ENCODE data around the gene SDC4.

Gene SDC4

DNA sequence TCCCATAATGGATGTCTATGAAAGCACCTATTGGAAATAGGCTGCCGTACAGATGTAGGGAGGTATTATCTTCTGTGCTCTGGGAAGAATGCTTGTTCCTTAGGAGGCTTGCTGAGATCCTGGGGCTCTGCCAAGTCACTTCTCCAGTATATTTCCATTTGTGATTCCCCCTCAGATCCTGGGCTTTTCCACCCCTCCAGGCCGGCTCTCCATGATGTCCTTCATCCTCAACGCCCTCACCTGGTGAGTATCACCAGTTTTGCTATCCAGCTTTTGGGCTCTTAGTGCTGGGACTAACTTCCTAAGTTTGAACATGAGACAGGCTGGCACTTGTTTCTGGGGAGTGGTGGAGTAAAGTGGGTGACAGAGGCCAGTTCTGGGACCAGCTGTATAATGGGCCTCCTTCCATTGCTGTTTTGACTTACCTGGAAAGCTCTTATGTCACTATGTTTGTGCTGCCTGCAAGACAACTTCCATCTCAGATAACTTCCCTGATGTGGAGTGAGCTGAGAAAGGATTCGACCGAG is 17.3 kb upstream of the SDC4 start:
- no peak overlapping the region for H3K4me3 ChIP-seq (ENCODE audit: low read length)
- DNase-seq (ENCODE audit: low read depth, low spot score): no peak
- no CpG with 5 or more reads among the region's 5 CpGs for WGBS (ENCODE audit: insufficient coverage, insufficient read length)
- H3K36me3 ChIP-seq (ENCODE audit: control insufficient read depth, insufficient read depth, low read length): peaks cover 6% of the 10 kb centered on the region; the same call in 1 of the 2 replicates
- H3K4me1 ChIP-seq (ENCODE audit: control insufficient read depth, insufficient read depth, low read length): no peaks in the 10 kb centered on the region
- no peaks in the 10 kb centered on the region for H3K27me3 ChIP-seq (ENCODE audit: control insufficient read depth, insufficient read depth, low read length)
- H3K9me3 ChIP-seq (ENCODE audit: control insufficient read depth, insufficient read depth, low read length): no peaks in the 10 kb centered on the region
- H3K27ac ChIP-seq (ENCODE audit: low read length): no peak overlapping the region

- DNase-seq (ENCODE audit: low read depth, low spot score): no peak
- WGBS (ENCODE audit: insufficient coverage, insufficient read length): no CpG with 5 or more reads among the region's 23 CpGs
- Histone ChIP-seq H3K27me3 (ENCODE audit: control insufficient read depth, insufficient read depth, low read length) (no peaks in the 10 kb centered on the region), H3K9me3 (ENCODE audit: control insufficient read depth, insufficient read depth, low read length) (no peaks in the 10 kb centered on the region), H3K4me3 (ENCODE audit: low read length) (peak overlapping the region; percentile 61), H3K36me3 (ENCODE audit: control insufficient read depth, insufficient read depth, low read length) (peaks cover 6% of the 10 kb centered on the region; the same call in 1 of the 2 replicates), H3K4me1 (ENCODE audit: control insufficient read depth, insufficient read depth, low read length) (no peaks in the 10 kb centered on the region), H3K27ac (ENCODE audit: low read length) (no peak overlapping the region)
These were observed 15.6 kb upstream of the SDC4 start for GRCh38 chr20:45363611-45364492.

GRCh38 chr20:45362804-45363610 is 14.8 kb upstream of the SDC4 start, which contains the start of gene SYS1:
Gene SYS1, plus strand, starts transcription at chr20:45363156. Its CDS starts 376 bp downstream, at chr20:45363532.
- H3K36me3 ChIP-seq (ENCODE audit: control insufficient read depth, insufficient read depth, low read length): peaks cover 3% of the 10 kb centered on the region; the same call in 1 of the 2 replicates
- no CpG with 5 or more reads among the region's 55 CpGs for WGBS (ENCODE audit: insufficient coverage, insufficient read length)
- DNase-seq (ENCODE audit: low read depth, low spot score): peak; percentile 96
- no peaks in the 10 kb centered on the region for H3K4me1 ChIP-seq (ENCODE audit: control insufficient read depth, insufficient read depth, low read length)
- H3K27ac ChIP-seq (ENCODE audit: low read length): no peak within 1 kb of the TSS
- H3K4me3 ChIP-seq (ENCODE audit: low read length): peak within 1 kb of the TSS; percentile 61
- H3K27me3 ChIP-seq (ENCODE audit: control insufficient read depth, insufficient read depth, low read length): no peaks in the 10 kb centered on the region
- no peaks in the 10 kb centered on the region for H3K9me3 ChIP-seq (ENCODE audit: control insufficient read depth, insufficient read depth, low read length)

DNA sequence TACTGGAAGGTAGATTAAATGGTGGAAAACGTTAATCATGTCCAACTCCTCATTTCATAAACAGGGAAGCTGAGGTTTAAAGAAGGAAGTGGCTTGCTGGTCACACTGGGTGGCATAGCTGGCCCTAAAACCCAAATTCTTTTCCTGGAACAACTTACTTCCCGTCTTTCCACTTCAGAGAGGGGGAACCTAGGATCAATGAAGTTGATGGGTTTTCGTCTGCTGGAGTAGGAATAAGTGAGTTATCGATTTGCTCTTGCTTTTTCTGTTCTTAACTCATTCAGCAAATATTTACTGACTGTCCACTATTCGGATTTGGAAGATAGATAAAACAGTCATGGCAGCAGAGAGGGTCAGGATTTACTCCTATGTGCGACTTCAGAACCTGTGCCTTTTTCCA is 13.6 kb upstream of the SDC4 start:
- 0 out of 2 replicates have a peak, but pooled peaks cover 2% of the 10 kb centered on the region for H3K36me3 ChIP-seq (ENCODE audit: control insufficient read depth, insufficient read depth, low read length)

GRCh38 chr20:45359406-45360148 is 11.4 kb upstream of the SDC4 start:
- Histone ChIP-seq H3K9me3 (ENCODE audit: control insufficient read depth, insufficient read depth, low read length) (no peaks in the 10 kb centered on the region), H3K27ac (ENCODE audit: low read length) (no peak overlapping the region), H3K4me1 (ENCODE audit: control insufficient read depth, insufficient read depth, low read length) (no peaks in the 10 kb centered on the region), H3K27me3 (ENCODE audit: control insufficient read depth, insufficient read depth, low read length) (no peaks in the 10 kb centered on the region), H3K36me3 (ENCODE audit: control insufficient read depth, insufficient read depth, low read length) (no peaks in the 10 kb centered on the region), H3K4me3 (ENCODE audit: low read length) (no peak overlapping the region)
- DNase-seq (ENCODE audit: low read depth, low spot score): no peak
- no CpG with 5 or more reads among the region's 9 CpGs for WGBS (ENCODE audit: insufficient coverage, insufficient read length)

More for the DNA sequence above, 13.6 kb upstream of the SDC4 start:
- no peak for DNase-seq (ENCODE audit: low read depth, low spot score)
- Histone ChIP-seq H3K9me3 (ENCODE audit: control insufficient read depth, insufficient read depth, low read length) (no peaks in the 10 kb centered on the region), H3K4me3 (ENCODE audit: low read length) (no peak overlapping the region), H3K4me1 (ENCODE audit: control insufficient read depth, insufficient read depth, low read length) (no peaks in the 10 kb centered on the region), H3K27ac (ENCODE audit: low read length) (no peak overlapping the region), H3K27me3 (ENCODE audit: control insufficient read depth, insufficient read depth, low read length) (no peaks in the 10 kb centered on the region)
- WGBS (ENCODE audit: insufficient coverage, insufficient read length): no CpG with 5 or more reads among the region's 6 CpGs

DNA sequence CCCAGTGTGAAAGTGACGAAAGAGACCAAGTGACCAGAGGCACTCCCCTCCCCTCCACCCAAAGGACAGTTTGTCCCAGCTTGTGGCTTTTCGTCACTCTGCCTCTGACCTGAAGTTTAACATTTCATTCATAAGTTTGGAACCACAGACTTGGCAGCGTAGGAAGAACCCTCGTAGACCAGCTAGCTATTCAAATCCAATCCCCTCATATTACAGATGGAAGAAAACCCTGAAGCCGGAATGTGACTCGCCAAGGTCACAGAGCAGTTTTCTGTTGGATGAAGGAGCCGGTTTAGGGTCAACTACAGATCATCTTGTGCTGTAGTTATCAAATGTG is 10.8 kb upstream of the SDC4 start:
- Histone ChIP-seq H3K36me3 (ENCODE audit: control insufficient read depth, insufficient read depth, low read length) (no peaks in the 10 kb centered on the region), H3K27ac (ENCODE audit: low read length) (no peak overlapping the region), H3K4me3 (ENCODE audit: low read length) (no peak overlapping the region), H3K9me3 (ENCODE audit: control insufficient read depth, insufficient read depth, low read length) (no peaks in the 10 kb centered on the region), H3K27me3 (ENCODE audit: control insufficient read depth, insufficient read depth, low read length) (no peaks in the 10 kb centered on the region), H3K4me1 (ENCODE audit: control insufficient read depth, insufficient read depth, low read length) (no peaks in the 10 kb centered on the region)
- WGBS (ENCODE audit: insufficient coverage, insufficient read length): no CpG with 5 or more reads among the region's 7 CpGs
- no peak for DNase-seq (ENCODE audit: low read depth, low spot score)

DNA sequence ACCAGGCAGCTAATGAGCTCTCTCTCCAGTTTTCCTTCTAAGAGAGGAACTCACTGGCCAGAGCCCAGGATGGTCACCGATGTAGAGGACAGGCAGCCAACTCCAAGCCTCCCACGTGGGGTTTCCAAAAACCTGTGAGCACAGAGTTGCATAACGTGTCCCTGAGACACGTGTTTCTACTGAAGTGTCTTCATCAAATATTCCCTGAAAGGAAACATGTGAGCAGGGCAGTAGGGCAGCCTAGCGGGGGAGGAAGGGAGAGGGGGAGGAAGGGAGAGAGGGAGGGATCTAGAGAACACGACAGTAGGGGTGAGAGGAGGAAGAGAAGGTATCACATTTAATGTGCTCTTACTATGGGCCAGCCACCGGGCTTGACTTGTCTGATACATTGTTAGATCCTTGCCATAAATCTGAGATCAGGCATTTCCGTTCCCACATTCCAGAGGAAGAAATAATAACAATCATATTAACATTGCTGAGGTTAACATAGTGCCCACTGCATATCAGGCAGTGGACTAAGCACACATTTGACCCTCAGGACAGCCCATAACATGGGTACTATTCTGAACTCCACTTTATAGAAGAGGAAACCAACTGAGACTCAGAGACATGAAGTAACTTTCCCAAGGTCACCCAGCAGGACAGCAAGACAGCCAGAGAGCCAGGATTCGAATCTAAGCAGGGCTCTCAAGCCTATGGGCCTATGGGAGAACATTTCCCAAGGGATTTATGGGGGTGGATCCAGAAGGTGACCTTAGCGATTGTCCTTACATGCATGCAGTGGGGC is 10.3 kb upstream of the SDC4 start:
- Histone ChIP-seq H3K4me3 (ENCODE audit: low read length) (no peak overlapping the region), H3K27ac (ENCODE audit: low read length) (no peak overlapping the region), H3K36me3 (ENCODE audit: control insufficient read depth, insufficient read depth, low read length) (no peaks in the 10 kb centered on the region), H3K27me3 (ENCODE audit: control insufficient read depth, insufficient read depth, low read length) (no peaks in the 10 kb centered on the region), H3K9me3 (ENCODE audit: control insufficient read depth, insufficient read depth, low read length) (no peaks in the 10 kb centered on the region), H3K4me1 (ENCODE audit: control insufficient read depth, insufficient read depth, low read length) (no peaks in the 10 kb centered on the region)
- WGBS (ENCODE audit: insufficient coverage, insufficient read length): no CpG with 5 or more reads among the region's 10 CpGs
- no peak for DNase-seq (ENCODE audit: low read depth, low spot score)

DNA sequence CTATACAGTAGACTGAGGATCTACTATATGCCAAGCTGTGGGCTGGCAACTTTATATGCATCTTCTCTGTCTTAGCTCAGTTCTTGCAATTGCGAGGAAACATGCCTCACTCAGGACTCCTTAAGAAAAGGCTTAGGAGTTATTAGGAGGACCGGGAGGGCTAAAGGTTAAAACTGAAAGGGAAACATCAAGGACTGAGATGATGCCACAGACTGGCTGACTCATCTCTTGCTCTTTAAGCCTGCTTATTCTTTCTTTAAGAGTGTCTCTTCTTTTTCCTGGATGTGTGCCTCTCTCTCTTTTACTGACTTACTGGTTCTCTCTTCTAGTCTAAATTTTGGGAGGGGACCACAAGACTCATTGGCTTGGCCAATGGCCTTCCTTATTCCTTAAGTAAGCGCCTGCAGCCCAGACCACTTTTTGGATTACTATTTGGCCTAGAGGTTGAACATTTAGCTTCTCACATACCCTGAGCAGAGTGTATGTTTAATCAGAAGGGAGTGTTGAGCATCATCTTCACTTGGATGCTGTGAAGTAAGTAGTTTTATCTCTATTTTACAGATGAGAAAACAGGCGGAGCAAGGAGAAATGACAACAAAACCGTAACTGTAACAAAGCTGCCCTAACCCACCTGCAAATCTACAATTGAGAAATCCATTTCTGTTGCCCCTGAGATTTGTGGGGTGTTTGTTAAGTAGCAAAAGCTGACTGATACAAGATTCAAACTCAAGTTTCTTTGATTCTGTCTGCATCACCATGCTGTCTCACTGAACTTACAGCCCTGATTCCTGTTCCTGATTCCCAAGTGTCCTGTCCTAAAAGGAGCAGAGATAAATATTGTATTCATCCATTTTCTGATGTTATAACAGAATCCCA is 7.2 kb upstream of the SDC4 start:
- Histone ChIP-seq H3K27ac (ENCODE audit: low read length) (no peak overlapping the region), H3K36me3 (ENCODE audit: control insufficient read depth, insufficient read depth, low read length) (no peaks in the 10 kb centered on the region), H3K4me3 (ENCODE audit: low read length) (no peak overlapping the region), H3K4me1 (ENCODE audit: control insufficient read depth, insufficient read depth, low read length) (no peaks in the 10 kb centered on the region), H3K9me3 (ENCODE audit: control insufficient read depth, insufficient read depth, low read length) (no peaks in the 10 kb centered on the region), H3K27me3 (ENCODE audit: control insufficient read depth, insufficient read depth, low read length) (no peaks in the 10 kb centered on the region)
- WGBS (ENCODE audit: insufficient coverage, insufficient read length): no CpG with 5 or more reads among the region's 5 CpGs
- no peak for DNase-seq (ENCODE audit: low read depth, low spot score)

All from iPS DF 6.9 (cell line).